Colonic mucosa (tissue), 4 donors: ENCODE data around the gene ZBTB20. TPM values are rescaled to one million over a fixed set of nuclear protein-coding genes. Genes with fewer than 3 reads are reported as not detected.

Experiments
- DNase-seq: peaks from one replicate; pipeline ENCODE4 v3.0.0-alpha.2; 2020
- H3K27ac ChIP-seq: fragments of 200-600 bp; one replicate; pipeline ENCODE4 v1.8.0; 2021
- H3K27me3 ChIP-seq: fragments of 200-600 bp; one replicate; pipeline ENCODE4 v1.8.0; 2021
- H3K36me3 ChIP-seq: fragments of 200-600 bp; one replicate; pipeline ENCODE4 v1.8.0; 2021
- H3K4me1 ChIP-seq: fragments of 200-600 bp; one replicate; pipeline ENCODE4 v1.8.0; 2021; ENCODE audit warnings: mild to moderate bottlenecking
- H3K4me3 ChIP-seq: fragments of 200-600 bp; one replicate; pipeline ENCODE4 v1.8.0; 2021
- H3K9ac ChIP-seq, 2 donors: one replicate each; pipeline ENCODE4 v1.7.0; 2013; ENCODE audit warnings: control low read depth in 2 of 2, low read depth in 2 of 2, low read length in 2 of 2
- H3K9me3 ChIP-seq: fragments of 200-600 bp; one replicate; pipeline ENCODE4 v1.8.0; 2021
- intact Hi-C: fragments of 100-400 bp; cut with DNase I; formaldehyde crosslinking; loops from one replicate; pipeline ENCODE4 v1.14.1; 2022
- total RNA-seq, 2 donors: library from RNA; stranded (reverse); fragmentation: NEBNext Ultra II Directional in 1 of 2; extraction: Animal tissue kit (Norgen Biotek cat#: 25700) in 1 of 2; gene quantifications; one replicate each; pipeline ENCODE4 v1.2.1, GENCODE V29; 2021
- TF ChIP-seq, protein P1 (sequence below): fragments of 200-600 bp; IDR thresholded peaks from one replicate; pipeline ENCODE4 v1.8.0; 2022; ENCODE audit warnings: antibody characterized with exemption, mild to moderate bottlenecking
- donor health status: healthy.
- donor health status: DM: no; HTN: no; CAD: no.
- donor health status: DM: no; HTN: no; CAD: no.

The ZBTB20 gene
- total RNA-seq, 2 donors from 2014 or later, result 12.7 to 21.2 TPM

DNA sequence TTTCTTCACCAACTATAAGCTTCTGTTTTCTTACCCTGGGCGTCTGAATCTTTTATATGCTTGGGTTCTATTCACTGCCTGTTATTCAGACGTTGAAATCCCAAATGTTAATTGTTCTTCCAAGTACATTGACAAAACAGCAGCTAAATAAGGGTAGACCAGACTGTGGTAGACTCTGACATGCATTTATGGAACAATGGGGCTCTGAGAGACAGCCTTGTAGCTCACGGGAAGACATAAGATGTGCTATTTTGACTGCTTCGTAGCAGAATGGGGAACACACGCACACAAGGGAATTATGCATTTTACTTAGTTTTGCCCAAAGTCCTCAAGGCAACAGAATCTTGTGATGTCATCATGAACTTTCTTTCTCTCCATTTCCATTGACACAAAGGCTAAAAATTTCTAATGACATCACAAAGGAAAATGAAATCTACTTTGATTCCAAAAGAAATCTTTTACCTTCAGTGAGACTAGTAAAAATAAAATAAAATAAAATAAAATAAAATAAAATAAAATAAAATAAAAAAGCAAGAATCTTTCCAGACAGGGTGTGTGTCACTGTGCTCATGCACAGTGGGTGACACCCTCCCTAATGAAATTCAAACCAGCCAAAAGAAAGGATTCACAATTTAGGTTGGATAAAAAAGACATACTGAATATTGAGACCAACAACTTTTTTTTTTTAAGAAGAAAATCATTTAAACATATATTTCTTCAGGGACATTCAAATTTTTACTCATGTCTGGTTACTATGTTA, 346.6 kb downstream of the ZBTB20 start:
- Histone ChIP-seq H3K9me3 (no peaks in the 10 kb centered on the region), H3K9ac (no peak overlapping the region), H3K36me3 (no peaks in the 10 kb centered on the region), H3K27ac (no peak overlapping the region), H3K4me3 (no peak overlapping the region), H3K4me1 (no peaks in the 10 kb centered on the region), H3K27me3 (no peaks in the 10 kb centered on the region)
- intact Hi-C loops, result no loop called here
- TF ChIP-seq, protein P1, sequence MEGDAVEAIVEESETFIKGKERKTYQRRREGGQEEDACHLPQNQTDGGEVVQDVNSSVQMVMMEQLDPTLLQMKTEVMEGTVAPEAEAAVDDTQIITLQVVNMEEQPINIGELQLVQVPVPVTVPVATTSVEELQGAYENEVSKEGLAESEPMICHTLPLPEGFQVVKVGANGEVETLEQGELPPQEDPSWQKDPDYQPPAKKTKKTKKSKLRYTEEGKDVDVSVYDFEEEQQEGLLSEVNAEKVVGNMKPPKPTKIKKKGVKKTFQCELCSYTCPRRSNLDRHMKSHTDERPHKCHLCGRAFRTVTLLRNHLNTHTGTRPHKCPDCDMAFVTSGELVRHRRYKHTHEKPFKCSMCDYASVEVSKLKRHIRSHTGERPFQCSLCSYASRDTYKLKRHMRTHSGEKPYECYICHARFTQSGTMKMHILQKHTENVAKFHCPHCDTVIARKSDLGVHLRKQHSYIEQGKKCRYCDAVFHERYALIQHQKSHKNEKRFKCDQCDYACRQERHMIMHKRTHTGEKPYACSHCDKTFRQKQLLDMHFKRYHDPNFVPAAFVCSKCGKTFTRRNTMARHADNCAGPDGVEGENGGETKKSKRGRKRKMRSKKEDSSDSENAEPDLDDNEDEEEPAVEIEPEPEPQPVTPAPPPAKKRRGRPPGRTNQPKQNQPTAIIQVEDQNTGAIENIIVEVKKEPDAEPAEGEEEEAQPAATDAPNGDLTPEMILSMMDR, result no peak
- no peak for DNase-seq

DNA sequence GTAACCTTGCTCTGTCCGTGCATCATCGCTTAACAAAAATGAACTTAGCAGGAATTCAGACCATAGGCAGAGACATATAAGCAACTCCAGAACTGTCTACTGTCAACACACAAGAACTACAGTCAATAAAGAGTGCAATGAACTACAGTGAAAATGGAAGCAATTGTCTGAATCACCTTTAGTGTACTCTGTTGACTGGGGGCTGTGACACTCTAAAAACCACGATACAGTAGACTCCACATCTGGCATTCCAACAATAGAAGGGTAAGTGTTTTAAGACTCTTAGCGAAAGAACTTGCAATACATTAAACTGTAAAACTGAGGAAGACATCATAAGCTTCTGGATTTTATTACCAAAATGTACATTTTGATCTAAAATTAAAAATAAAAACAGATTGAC, 347.3 kb downstream of the ZBTB20 start:
- Histone ChIP-seq H3K27me3 (no peaks in the 10 kb centered on the region), H3K9me3 (no peaks in the 10 kb centered on the region), H3K27ac (no peak overlapping the region), H3K4me1 (no peaks in the 10 kb centered on the region), H3K9ac (no peak overlapping the region), H3K36me3 (no peaks in the 10 kb centered on the region), H3K4me3 (no peak overlapping the region)
- intact Hi-C loops, result no loop called here
- TF ChIP-seq, protein P1, result no peak
- DNase-seq, result no peak

DNA sequence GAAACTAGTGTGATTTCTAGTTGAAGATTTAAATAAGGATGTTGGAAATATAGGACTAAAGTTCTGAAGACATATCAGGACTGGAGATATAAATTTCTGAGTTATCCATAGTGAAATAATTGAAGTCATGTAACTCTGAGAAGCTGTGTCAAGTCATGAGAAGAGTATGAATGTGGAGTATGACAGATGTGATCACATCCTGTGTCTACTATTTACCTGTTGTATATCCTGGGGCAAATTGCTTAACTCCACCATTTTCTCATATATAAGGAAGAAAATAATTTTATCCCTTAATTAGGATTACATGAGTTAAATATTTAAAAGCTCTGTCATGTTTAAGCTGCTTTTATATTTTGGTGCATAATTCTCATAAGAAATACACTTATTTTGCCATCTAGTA, 350.3 kb downstream of the ZBTB20 start:
- no peak overlapping the region for H3K4me3 ChIP-seq
- DNase-seq, result no peak
- no peak overlapping the region for H3K27ac ChIP-seq
- TF ChIP-seq, protein P1, result no peak
- intact Hi-C loops, result no loop called here
- no peaks in the 10 kb centered on the region for H3K36me3 ChIP-seq
- H3K27me3 ChIP-seq, result no peaks in the 10 kb centered on the region
- H3K9me3 ChIP-seq, result no peaks in the 10 kb centered on the region
- no peak overlapping the region for H3K9ac ChIP-seq
- no peaks in the 10 kb centered on the region for H3K4me1 ChIP-seq

- H3K9ac ChIP-seq, result no peak overlapping the region
- no peaks in the 10 kb centered on the region for H3K4me1 ChIP-seq
- TF ChIP-seq, protein P1, result no peak
- DNase-seq, result no peak
- H3K4me3 ChIP-seq, result no peak overlapping the region
- H3K36me3 ChIP-seq, result no peaks in the 10 kb centered on the region
- no peak overlapping the region for H3K27ac ChIP-seq
- intact Hi-C loops, result no loop called here
- H3K27me3 ChIP-seq, result no peaks in the 10 kb centered on the region
- H3K9me3 ChIP-seq, result no peaks in the 10 kb centered on the region
These were observed 352.0 kb downstream of the ZBTB20 start for GRCh38 chr3:114794894-114795630.

- no peaks in the 10 kb centered on the region for H3K4me1 ChIP-seq
- no peak for DNase-seq
- no peaks in the 10 kb centered on the region for H3K27me3 ChIP-seq
- intact Hi-C loops, result no loop called here
- TF ChIP-seq, protein P1, result no peak
- H3K27ac ChIP-seq, result no peak overlapping the region
- no peaks in the 10 kb centered on the region for H3K36me3 ChIP-seq
- no peak overlapping the region for H3K9ac ChIP-seq
- no peaks in the 10 kb centered on the region for H3K9me3 ChIP-seq
- H3K4me3 ChIP-seq, result no peak overlapping the region
These were observed 354.7 kb downstream of the ZBTB20 start for GRCh38 chr3:114792159-114792918.
